Effector memory CD4-positive, alpha-beta T cell (primary cell): Measurements from ENCODE around the gene METRNL.
"Not testable (repeated sequence)": the region's sequence is repeated elsewhere in the genome, so short reads cannot be mapped to it uniquely, and the experiment has no call there.

Experiments
- DNase-seq, 3 donors: peaks; one replicate each; pipeline ENCODE4 v3.0.0-alpha.2; 2020
- H3K27ac ChIP-seq: 2 replicates; pipeline ENCODE4 v1.7.0; 2013; ENCODE audit warnings: mild to moderate bottlenecking, low read length, moderate library complexity; ENCODE audit not compliant: insufficient read depth, poor library complexity, severe bottlenecking
- H3K27me3 ChIP-seq: replicated peaks from 2 replicates; pipeline ENCODE4 v1.7.0; 2013; ENCODE audit warnings: mild to moderate bottlenecking, low read length; ENCODE audit not compliant: insufficient read depth, control insufficient read depth, poor library complexity, severe bottlenecking
- H3K36me3 ChIP-seq: 2 replicates; pipeline ENCODE4 v1.7.0; 2013; ENCODE audit warnings: mild to moderate bottlenecking, low read length, moderate library complexity; ENCODE audit not compliant: control insufficient read depth, insufficient read depth
- H3K4me1 ChIP-seq: 2 replicates; pipeline ENCODE4 v1.7.0; 2013; ENCODE audit warnings: low read length, mild to moderate bottlenecking; ENCODE audit not compliant: control insufficient read depth, insufficient read depth, poor library complexity, severe bottlenecking
- H3K4me3 ChIP-seq: 2 replicates; pipeline ENCODE4 v1.7.0; 2013; ENCODE audit warnings: low read length, low read depth, mild to moderate bottlenecking; ENCODE audit not compliant: insufficient read depth, poor library complexity, severe bottlenecking
- H3K9me3 ChIP-seq: 2 replicates; pipeline ENCODE4 v1.7.0; 2013; ENCODE audit warnings: mild to moderate bottlenecking, low read length, moderate library complexity; ENCODE audit not compliant: control insufficient read depth

Gene METRNL

DNA sequence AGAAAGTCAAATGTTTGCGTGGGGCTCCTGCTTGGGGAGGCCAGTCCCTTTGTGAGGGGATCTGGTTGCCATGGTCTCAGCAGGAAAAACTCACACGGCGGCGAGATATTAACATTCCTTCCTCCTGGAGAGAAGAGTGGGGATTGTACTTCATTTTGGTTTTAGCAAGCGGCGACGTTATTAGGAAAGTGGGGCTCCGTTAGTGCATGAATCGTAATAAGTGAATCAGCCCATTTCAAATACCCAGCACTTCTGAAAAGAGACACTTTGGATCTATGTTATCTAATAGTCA, 41.6 kb upstream of the METRNL start:
- Histone ChIP-seq H3K36me3 (peaks cover 9% of the 10 kb centered on the region), H3K9me3 (no peaks in the 10 kb centered on the region), H3K4me3 (no peak overlapping the region), H3K27ac (no peak overlapping the region), H3K27me3 (no peaks in the 10 kb centered on the region), H3K4me1 (no peaks in the 10 kb centered on the region)
- DNase-seq: no peak

DNA sequence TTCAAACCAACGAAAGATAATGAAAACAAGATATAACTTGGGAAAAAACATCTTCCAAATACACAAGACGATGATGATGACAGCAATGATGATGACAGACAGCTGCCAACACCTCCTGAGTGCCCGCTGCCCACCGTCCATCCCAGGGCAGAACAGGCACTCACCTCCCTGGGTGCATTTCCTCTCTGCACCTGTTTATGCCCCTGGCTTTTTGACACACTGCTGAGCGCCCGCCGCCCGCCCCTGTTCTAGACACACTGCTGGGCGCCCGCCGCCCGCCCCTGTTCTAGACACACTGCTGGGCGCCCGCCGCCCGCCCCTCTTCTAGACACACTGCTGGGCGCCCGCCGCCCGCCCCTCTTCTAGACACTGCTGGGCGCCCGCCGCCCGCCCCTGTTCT, 40.4 kb upstream of the METRNL start:
- not testable (repeated sequence) for H3K27me3 ChIP-seq, H3K9me3 ChIP-seq, H3K4me3 ChIP-seq, H3K4me1 ChIP-seq, H3K27ac ChIP-seq, DNase-seq, H3K36me3 ChIP-seq

DNA sequence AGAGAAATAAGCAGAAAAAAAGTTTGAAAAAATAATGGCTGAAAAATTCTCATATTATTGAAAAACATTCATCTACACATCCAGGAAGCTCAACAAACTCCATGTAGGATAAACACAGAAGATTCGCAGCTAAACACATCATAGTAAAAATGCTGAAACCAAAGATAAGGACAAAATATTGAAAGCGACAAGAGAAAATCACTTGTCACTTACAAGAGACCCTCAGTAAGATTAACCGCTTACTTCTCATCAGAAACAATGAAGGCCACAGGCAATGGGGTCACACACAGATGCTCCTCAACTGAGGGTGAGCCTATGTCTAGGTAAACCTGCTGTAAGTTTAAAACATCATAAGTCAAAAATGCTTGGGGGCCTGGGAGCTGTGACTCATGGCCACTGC, 38.1 kb upstream of the METRNL start:
- Histone ChIP-seq H3K36me3 (peaks cover 4% of the 10 kb centered on the region), H3K27me3 (no peaks in the 10 kb centered on the region), H3K4me3 (no peak overlapping the region), H3K4me1 (no peaks in the 10 kb centered on the region), H3K27ac (no peak overlapping the region), H3K9me3 (no peaks in the 10 kb centered on the region)
- no peak for DNase-seq

DNA sequence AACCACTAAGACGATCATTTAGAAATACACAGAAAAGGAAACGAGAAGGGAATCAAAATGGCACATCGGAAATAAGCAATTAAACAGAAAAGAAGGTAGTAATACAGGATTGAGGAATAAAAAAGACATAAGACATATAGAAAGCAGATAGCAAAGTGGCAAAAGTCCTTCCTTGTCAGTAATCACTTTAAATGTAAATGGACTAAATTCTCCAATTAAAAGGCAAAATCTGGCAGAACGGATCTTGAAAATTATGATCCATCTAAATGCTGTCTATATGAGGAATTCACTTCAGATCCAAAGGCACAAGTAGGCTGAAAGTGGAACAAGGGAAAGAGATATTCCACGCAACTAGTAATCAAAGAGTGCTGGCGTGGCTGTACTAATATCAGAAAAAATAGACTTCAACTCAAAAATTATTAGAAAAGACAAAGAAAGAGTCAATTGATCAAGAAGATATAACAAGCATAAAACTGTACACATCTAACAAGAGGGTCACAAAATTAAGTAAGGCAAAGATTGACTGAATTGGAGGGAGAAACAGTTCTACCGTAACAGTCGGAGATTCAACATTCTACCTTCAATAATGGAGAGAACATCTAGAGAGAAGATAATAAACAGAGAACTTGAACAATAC, 36.8 kb upstream of the METRNL start:
- Histone ChIP-seq H3K27me3 (no peaks in the 10 kb centered on the region), H3K36me3 (peaks cover 5% of the 10 kb centered on the region), H3K9me3 (no peaks in the 10 kb centered on the region), H3K27ac (no peak overlapping the region), H3K4me1 (no peaks in the 10 kb centered on the region), H3K4me3 (no peak overlapping the region)
- DNase-seq: no peak

DNA sequence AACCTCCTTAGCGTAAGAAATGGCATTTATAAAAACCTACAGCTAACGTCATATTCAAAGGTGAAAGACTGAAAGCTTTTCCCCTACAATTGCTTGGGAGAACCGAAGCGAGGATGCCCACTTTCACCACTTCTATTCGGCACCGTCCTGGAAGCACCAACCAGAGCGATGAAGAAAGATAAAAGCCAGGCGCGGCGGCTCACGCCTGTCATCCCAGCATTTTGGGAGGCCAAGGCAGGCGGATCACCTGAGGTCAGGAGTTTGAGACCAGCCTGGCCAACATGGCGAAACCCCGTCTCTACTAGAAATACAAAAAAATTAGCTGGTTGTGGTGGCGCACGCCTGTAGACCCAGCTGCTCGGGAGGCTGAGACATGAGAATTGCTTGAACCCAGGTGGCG, 34.9 kb upstream of the METRNL start:
- not testable (repeated sequence) for H3K36me3 ChIP-seq, H3K27ac ChIP-seq, H3K4me3 ChIP-seq, DNase-seq, H3K9me3 ChIP-seq, H3K27me3 ChIP-seq, H3K4me1 ChIP-seq

DNA sequence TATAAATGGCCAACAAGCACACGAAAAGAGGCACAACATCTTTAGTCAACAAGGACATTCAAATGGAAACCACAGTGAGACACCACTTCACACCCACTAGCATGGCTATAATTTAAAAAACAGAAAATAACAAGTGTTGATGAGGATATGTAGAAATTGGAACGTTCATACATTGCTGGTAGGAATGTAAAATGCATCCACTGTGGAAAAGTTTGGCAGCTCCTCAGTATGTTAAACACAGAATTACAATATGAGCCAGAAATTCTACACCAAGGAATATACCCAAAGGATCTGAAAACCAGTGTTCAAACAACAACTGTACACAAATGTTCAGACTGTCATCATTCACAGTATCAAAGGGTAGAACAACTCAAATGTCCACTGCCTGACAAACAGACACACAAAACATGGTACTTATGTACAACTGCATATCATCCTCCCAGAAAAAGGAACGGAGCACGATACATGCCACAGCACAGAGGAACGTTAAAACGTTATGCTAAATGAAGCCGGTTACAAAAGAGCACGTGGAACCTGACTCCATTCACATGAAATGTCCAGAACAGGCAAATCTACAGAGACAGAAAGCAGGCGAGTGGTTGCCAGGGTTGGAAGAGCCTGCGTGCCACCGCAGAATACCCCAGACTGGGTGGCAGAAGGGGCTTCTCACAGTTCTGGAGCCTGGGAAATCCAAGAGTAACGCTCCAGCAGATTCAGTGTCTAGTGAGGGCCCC, 32.8 kb upstream of the METRNL start:
- Histone ChIP-seq H3K4me3 (no peak overlapping the region), H3K4me1 (peaks cover 11% of the 10 kb centered on the region), H3K27ac (no peak overlapping the region), H3K9me3 (no peaks in the 10 kb centered on the region), H3K27me3 (no peaks in the 10 kb centered on the region), H3K36me3 (peaks cover 5% of the 10 kb centered on the region)
- DNase-seq: no peak

DNA sequence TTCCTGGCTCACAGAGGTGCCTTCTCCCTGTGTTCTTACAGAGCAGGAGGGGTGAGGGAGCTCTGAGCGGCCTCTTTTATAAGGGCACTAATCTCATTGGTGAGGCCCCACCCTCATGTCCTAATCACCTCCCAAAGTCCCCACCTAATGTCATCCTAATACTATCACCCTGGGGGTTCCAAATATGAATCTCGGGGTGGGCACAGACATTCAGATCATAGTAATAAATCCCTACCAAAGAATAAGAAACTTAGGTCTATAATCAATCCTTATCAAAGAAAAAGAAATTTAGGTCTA, 32.3 kb upstream of the METRNL start:
- no peaks in the 10 kb centered on the region for H3K9me3 ChIP-seq
- no peak overlapping the region for H3K27ac ChIP-seq
- no peak for DNase-seq
- no peaks in the 10 kb centered on the region for H3K27me3 ChIP-seq
- peaks cover 14% of the 10 kb centered on the region for H3K4me1 ChIP-seq
- peaks cover 5% of the 10 kb centered on the region for H3K36me3 ChIP-seq
- no peak overlapping the region for H3K4me3 ChIP-seq

DNA sequence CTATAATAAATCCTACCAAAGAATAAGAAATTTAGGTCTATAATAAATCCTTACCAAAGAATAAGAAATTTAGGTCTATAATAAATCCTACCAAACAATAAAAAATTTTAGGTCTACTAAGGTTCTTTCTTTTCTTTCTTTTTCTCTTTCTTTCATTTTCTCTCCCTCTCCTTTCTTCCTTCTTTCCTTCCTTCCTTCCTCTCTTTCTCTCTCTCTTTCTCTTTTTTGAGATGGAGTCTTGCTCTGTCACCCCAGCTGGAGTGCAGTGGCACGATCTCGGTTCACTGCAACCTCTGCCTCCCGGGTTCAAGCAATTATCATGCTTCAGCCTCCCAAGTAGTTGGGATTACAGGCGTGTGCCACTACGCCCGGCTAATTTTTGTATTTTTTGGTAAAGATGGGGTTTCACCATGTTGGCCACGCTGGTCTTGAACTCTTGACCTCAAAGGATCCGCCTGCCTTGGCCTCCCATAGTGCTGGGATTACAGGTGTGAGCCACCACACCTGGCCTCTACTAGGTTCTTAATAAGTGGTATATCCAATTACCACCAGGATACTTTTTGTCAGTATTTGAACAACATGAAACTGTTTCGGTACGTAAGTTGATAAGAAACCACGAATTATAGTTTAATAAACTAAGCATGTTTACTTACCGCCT, 31.5 kb upstream of the METRNL start:
- H3K4me1 ChIP-seq: peaks cover 20% of the 10 kb centered on the region
- H3K36me3 ChIP-seq, H3K9me3 ChIP-seq, DNase-seq, H3K27me3 ChIP-seq: not testable (repeated sequence)
- H3K4me3 ChIP-seq: peak overlapping the region; percentile 23
- H3K27ac ChIP-seq: peak overlapping the region; percentile 44

DNA sequence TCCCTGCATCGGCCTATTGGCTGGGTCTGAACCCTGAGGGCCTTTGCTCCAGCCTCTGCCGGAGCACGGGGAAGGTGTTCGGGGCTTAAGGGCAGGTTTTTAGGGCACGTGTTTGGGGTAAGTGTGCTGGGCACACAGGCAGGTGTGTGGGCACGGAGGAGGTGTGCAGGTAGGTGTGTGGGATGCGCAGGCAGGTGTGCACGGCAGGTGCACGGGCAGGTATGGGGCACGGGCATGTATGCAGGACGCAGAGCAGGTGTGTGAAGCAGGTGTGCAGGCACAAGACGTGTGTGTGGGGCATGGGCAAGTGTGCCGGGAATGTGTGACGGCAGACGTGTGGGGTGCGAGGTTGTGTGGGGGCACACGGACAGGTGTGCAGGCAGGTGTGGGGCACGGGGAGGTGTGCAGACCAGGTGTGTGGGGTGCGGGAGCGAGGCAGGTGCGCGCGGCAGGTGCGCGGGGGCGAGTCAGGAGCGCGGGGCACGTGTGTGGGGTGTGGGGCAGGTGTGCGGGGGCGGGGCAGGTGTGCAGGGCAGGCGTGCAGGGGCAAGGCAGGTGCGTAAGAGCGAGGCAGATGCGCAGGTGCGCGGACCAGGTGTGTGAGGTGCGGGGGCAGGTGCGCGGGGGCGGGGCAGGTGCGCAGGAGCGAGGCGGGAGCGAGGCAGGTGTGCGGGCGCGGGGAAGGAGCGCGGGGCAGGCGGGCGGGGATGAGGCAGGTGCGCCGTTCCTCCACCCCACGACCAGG, 28.6 kb upstream of the METRNL start:
- Histone ChIP-seq H3K4me3 (peak overlapping the region; percentile 66), H3K27me3 (no peaks in the 10 kb centered on the region), H3K9me3 (no peaks in the 10 kb centered on the region), H3K27ac (peak overlapping the region; percentile 65), H3K36me3 (peaks cover 5% of the 10 kb centered on the region), H3K4me1 (peaks cover 31% of the 10 kb centered on the region)
- no peak for DNase-seq
